Measurements from ENCODE around the gene SLAIN1.

SLAIN1 gene

DNA sequence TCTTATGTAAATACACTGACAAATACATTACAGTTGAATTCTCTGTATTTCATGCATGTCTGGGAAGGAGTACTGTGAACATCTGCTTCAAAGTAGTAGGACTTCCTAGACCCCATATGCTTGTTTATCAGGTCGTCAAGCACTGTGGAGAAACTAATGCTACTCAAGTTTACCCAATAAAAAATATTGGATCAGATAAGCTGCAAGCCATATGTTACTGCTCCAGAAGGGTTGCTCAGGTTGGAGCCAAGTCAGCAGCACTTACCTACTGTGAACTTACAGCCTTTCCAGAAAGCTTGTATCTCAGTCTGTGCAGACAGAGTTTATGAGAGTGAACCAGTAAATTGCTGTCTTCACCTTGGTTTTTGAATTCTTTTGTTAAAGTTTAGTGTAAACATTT lies 36.2 kb downstream of the SLAIN1 start:
- Histone ChIP-seq H3K9me3 (ENCODE audit: low read length) (no peaks in the 10 kb centered on the region), H3K27ac (ENCODE audit: low read depth, low read length) (no peak overlapping the region), H3K9ac (ENCODE audit: low read length) (no peak overlapping the region), H3K27me3 (ENCODE audit: control insufficient read depth in 1 of 2, insufficient read depth in 2 of 2, low read length in 2 of 2) (no peaks in the 10 kb centered on the region), H3K36me3 (ENCODE audit: insufficient read depth, low read length) (no peaks in the 10 kb centered on the region), H3K4me3 (ENCODE audit: low read depth in 1 of 2, low read length in 2 of 2) (no peak overlapping the region), H3K4me1 (ENCODE audit: insufficient read depth, low read length) (no peaks in the 10 kb centered on the region)

DNA sequence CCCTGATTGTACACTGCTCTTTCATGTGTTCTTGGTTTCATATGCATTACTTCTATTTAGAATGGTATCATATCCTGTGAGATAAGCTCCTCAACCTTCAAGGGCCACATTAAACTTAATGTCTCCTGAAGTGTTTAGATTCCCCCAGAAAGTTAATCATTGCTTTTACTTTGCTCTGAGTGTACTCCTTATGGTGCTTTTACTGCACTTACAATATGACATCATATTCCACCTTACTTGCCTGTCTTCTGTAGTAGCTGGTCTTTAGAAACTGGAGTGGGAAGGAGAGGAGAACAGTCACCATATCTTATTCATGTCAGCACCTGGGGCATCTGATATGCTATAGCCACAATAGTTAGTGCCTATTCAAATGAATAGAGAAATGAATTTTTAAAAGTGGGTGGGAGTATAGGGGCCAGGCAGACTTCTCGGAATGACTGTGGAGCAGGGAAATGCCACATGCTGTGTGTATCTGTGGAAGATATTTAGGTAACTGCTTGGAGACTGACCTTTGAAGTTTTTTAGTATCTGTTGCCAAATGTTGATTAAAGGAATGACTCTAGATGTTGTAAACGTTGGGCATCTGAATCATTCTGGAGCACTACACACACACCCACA lies 40.2 kb downstream of the SLAIN1 start:
- no peak overlapping the region for H3K9ac ChIP-seq (ENCODE audit: low read length)
- H3K4me3 ChIP-seq (ENCODE audit: low read depth in 1 of 2, low read length in 2 of 2) = no peak overlapping the region
- H3K9me3 ChIP-seq (ENCODE audit: low read length) = no peaks in the 10 kb centered on the region
- H3K4me1 ChIP-seq (ENCODE audit: insufficient read depth, low read length) = no peaks in the 10 kb centered on the region
- no peaks in the 10 kb centered on the region for H3K36me3 ChIP-seq (ENCODE audit: insufficient read depth, low read length)
- H3K27ac ChIP-seq (ENCODE audit: low read depth, low read length) = no peak overlapping the region
- no peaks in the 10 kb centered on the region for H3K27me3 ChIP-seq (ENCODE audit: control insufficient read depth in 1 of 2, insufficient read depth in 2 of 2, low read length in 2 of 2)

DNA sequence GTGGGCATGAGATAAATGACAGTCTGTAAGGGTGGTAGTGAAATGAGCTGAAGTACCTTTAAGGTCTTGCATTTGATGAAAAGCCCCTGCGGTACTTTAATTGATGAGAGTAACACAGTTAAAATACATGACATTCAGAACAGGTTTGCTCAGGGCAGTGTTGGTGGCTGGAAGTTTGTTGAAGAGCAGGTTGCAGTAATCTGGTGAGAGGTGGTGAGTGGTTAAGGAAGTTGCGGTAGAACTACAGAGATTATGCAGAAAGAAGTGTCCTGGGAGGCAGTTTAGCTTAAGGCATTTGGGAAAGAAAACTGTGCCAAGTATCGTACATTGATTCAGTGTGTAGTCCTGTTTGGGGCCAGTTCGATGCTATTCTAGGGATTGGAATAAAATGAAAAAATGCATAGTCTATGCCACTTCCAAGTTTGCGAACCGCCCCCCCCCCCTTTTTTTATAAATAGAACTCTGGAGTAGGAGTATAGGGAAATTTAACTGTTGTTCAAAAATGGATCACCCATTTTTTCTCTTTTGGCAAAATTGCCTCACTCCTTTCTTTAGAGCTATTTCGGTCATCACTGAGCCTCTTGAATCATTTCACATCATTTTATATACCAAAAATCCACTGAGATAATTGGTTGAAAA lies 42.7 kb downstream of the SLAIN1 start:
- Histone ChIP-seq H3K9me3 (ENCODE audit: low read length) (no peaks in the 10 kb centered on the region), H3K36me3 (ENCODE audit: insufficient read depth, low read length) (peaks cover 7% of the 10 kb centered on the region), H3K27me3 (ENCODE audit: control insufficient read depth in 1 of 2, insufficient read depth in 2 of 2, low read length in 2 of 2) (no peaks in the 10 kb centered on the region), H3K4me1 (ENCODE audit: insufficient read depth, low read length) (no peaks in the 10 kb centered on the region), H3K27ac (ENCODE audit: low read depth, low read length) (no peak overlapping the region), H3K4me3 (ENCODE audit: low read depth in 1 of 2, low read length in 2 of 2) (no peak overlapping the region), H3K9ac (ENCODE audit: low read length) (no peak overlapping the region)

DNA sequence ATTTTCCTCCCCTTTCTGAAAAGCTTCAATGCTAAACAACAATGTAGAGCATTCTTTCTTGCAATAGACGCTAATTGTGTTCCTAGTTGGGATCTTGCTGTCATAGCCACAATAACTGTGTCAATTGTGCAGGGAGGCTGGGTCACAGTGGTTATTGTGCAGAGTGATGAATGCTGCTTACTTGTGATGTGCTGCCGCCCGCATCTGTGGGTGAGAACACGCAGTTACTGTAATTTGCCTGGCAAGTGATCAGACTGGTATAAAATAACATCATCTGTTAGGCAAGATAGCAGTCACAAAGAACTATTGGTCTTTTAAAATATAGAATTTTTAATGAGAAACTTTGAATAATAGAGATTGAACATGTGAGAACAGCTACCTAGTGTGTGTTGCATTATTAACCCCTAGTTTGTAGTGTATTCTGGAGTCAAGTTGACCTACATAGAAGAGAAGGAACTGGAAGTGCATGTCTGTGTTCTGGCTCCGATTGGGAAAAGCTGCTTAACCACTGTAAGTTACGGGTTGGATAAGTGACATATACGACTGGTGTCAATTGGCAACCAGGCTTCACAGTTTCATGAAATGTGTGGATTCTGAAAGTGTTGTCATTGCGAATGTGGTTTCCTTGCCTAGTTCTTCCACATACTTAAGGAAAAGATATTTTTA lies 43.6 kb downstream of the SLAIN1 start:
- no peak overlapping the region for H3K4me3 ChIP-seq (ENCODE audit: low read depth in 1 of 2, low read length in 2 of 2)
- H3K9me3 ChIP-seq (ENCODE audit: low read length) = no peaks in the 10 kb centered on the region
- H3K4me1 ChIP-seq (ENCODE audit: insufficient read depth, low read length) = no peaks in the 10 kb centered on the region
- no peaks in the 10 kb centered on the region for H3K27me3 ChIP-seq (ENCODE audit: control insufficient read depth in 1 of 2, insufficient read depth in 2 of 2, low read length in 2 of 2)
- no peak overlapping the region for H3K27ac ChIP-seq (ENCODE audit: low read depth, low read length)
- peaks cover 7% of the 10 kb centered on the region for H3K36me3 ChIP-seq (ENCODE audit: insufficient read depth, low read length)
- H3K9ac ChIP-seq (ENCODE audit: low read length) = no peak overlapping the region

DNA sequence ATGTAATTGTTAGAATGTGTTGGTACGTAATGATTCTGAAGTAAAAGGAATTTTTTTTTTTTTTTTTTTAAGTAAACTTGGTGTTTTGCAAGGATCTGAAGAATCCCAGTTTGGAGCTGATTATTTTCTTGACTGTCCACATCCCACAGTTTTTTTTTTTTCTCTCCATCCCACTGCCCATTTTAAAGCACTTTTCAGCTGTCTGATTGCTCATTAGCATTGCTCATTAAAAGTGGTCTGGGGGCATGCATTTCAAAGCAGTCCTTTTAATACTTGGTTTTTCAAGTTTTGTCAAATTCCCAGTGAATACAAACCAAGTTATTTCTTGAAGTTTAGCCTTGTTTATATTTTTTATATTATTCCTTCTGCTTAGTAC lies 44.1 kb downstream of the SLAIN1 start:
- H3K9ac ChIP-seq (ENCODE audit: low read length) = no peak overlapping the region
- H3K4me1 ChIP-seq (ENCODE audit: insufficient read depth, low read length) = no peaks in the 10 kb centered on the region
- no peaks in the 10 kb centered on the region for H3K27me3 ChIP-seq (ENCODE audit: control insufficient read depth in 1 of 2, insufficient read depth in 2 of 2, low read length in 2 of 2)
- H3K27ac ChIP-seq (ENCODE audit: low read depth, low read length) = no peak overlapping the region
- no peak overlapping the region for H3K4me3 ChIP-seq (ENCODE audit: low read depth in 1 of 2, low read length in 2 of 2)
- H3K36me3 ChIP-seq (ENCODE audit: insufficient read depth, low read length) = peaks cover 7% of the 10 kb centered on the region
- H3K9me3 ChIP-seq (ENCODE audit: low read length) = no peaks in the 10 kb centered on the region

DNA sequence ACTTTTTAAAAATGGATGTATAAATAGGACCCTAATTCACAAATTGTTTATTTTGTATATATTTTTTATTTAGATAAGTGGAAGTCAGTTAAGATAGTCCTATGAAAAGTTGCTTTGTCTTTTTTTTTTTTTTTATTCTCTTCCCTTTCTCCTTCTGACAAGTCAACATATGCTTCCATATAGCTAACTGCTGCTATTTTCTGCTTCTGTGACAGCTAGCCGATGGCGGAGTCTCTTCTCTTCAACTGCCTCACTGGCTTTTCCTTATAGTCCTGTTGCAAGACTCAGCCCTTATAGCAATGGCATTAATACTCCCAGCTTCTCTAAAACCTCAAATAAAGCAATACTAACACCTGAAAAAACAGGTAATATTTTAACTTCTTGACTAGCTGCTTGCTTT lies 45.3 kb downstream of the SLAIN1 start:
- Histone ChIP-seq H3K27ac (ENCODE audit: low read depth, low read length) (no peak overlapping the region), H3K4me3 (ENCODE audit: low read depth in 1 of 2, low read length in 2 of 2) (no peak overlapping the region), H3K36me3 (ENCODE audit: insufficient read depth, low read length) (peaks cover 11% of the 10 kb centered on the region), H3K27me3 (ENCODE audit: control insufficient read depth in 1 of 2, insufficient read depth in 2 of 2, low read length in 2 of 2) (no peaks in the 10 kb centered on the region), H3K9me3 (ENCODE audit: low read length) (no peaks in the 10 kb centered on the region), H3K4me1 (ENCODE audit: insufficient read depth, low read length) (no peaks in the 10 kb centered on the region), H3K9ac (ENCODE audit: low read length) (no peak overlapping the region)

DNA sequence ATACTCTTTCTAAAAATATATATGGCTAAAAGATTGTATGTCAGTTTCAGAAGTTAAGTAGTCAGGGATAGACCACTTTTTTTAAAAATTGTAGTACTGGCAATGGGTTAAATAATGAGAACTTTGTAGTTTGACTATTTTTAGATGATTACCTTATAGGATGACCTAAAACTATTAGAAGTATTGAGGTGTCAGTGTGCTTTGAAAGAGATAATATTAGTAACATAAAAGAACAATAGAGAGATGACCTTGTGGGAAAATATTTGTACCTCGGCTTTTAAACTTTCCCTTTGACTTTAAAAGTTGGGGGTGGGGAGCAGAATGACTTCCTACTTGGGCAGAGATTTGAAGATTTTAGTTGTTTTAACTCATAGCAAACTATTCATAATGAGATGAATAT lies 48.3 kb downstream of the SLAIN1 start:
- Histone ChIP-seq H3K4me3 (ENCODE audit: low read depth in 1 of 2, low read length in 2 of 2) (no peak overlapping the region), H3K9me3 (ENCODE audit: low read length) (no peaks in the 10 kb centered on the region), H3K27ac (ENCODE audit: low read depth, low read length) (no peak overlapping the region), H3K4me1 (ENCODE audit: insufficient read depth, low read length) (no peaks in the 10 kb centered on the region), H3K27me3 (ENCODE audit: control insufficient read depth in 1 of 2, insufficient read depth in 2 of 2, low read length in 2 of 2) (no peaks in the 10 kb centered on the region), H3K36me3 (ENCODE audit: insufficient read depth, low read length) (peaks cover 11% of the 10 kb centered on the region), H3K9ac (ENCODE audit: low read length) (no peak overlapping the region)

DNA sequence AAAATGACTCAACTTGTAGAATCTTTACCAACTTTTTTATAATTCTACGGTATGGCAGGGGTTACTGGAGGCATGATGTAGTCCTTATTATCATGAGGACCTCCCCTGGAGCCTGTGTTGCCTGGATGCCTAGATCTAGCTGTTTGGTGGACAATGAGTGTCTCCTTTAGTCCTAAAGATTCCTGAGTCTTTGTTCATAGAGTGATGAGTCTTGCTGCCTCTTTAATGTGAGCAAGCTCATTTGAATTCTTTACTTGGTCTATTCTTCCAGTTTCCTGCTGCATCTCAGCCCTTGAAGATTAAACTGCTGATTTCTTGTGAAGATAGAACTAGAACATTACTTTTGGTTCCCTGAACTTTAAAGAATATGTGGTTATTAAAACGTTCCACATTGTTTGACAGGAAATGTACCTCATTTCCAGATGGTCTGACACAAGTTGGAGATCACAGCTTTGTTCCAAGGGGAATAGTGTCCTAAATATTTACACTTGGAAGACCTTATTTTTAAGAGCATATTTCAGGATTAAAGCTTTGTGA lies 51.9 kb downstream of the SLAIN1 start:
- Histone ChIP-seq H3K27ac (ENCODE audit: low read depth, low read length) (no peak overlapping the region), H3K36me3 (ENCODE audit: insufficient read depth, low read length) (peaks cover 10% of the 10 kb centered on the region), H3K9ac (ENCODE audit: low read length) (no peak overlapping the region), H3K9me3 (ENCODE audit: low read length) (no peaks in the 10 kb centered on the region), H3K27me3 (ENCODE audit: control insufficient read depth in 1 of 2, insufficient read depth in 2 of 2, low read length in 2 of 2) (no peaks in the 10 kb centered on the region), H3K4me3 (ENCODE audit: low read depth in 1 of 2, low read length in 2 of 2) (no peak overlapping the region), H3K4me1 (ENCODE audit: insufficient read depth, low read length) (peaks cover 4% of the 10 kb centered on the region)

DNA sequence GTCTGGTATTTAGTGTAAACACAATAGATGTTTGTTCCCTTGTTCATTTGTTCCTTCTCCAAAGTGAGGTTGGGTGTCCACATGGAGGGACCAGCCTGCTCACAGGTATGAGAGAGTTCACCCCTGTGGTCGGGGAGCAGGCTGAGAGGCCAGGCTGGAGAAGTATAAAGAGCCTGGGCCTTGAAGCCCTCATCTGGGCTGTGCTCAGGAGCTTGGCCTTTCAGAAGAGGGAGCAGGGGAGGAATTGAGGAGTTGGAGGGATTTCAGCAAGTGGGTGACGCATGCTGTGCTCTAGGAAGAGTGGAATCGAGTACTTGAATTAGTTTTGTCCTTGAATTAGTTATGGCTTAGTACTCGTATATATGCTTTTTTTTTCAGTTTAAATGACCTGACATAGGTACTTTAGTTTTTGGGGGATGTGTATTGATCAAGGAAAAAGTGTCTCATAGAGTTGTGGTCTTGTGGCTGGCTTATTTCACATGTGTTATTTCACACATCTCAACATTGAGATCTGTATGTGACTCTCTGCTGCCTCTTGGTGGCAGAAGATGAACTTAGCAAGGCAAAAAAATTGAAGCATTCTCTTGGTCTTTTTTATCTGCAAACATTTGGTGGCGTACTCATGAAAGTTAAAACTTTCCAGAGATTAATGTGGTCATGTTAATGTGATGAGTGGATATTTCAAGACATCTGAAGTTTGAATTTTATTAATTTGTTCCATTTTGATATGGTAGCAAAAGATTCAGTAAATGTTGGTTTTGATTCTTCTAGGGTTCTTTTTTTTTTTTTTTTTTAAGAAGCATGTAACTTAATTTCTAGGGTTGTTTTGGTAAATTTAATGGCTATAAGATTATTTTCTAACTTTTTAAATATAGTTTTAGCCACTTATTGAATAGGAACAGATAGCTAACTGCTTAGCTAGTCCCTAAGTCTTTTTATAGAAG lies 54.3 kb downstream of the SLAIN1 start:
- no peak overlapping the region for H3K27ac ChIP-seq (ENCODE audit: low read depth, low read length)
- H3K4me3 ChIP-seq (ENCODE audit: low read depth in 1 of 2, low read length in 2 of 2) = no peak overlapping the region
- H3K4me1 ChIP-seq (ENCODE audit: insufficient read depth, low read length) = peaks cover 4% of the 10 kb centered on the region
- H3K36me3 ChIP-seq (ENCODE audit: insufficient read depth, low read length) = peaks cover 5% of the 10 kb centered on the region
- H3K9me3 ChIP-seq (ENCODE audit: low read length) = no peaks in the 10 kb centered on the region
- H3K9ac ChIP-seq (ENCODE audit: low read length) = no peak overlapping the region
- H3K27me3 ChIP-seq (ENCODE audit: control insufficient read depth in 1 of 2, insufficient read depth in 2 of 2, low read length in 2 of 2) = no peaks in the 10 kb centered on the region

DNA sequence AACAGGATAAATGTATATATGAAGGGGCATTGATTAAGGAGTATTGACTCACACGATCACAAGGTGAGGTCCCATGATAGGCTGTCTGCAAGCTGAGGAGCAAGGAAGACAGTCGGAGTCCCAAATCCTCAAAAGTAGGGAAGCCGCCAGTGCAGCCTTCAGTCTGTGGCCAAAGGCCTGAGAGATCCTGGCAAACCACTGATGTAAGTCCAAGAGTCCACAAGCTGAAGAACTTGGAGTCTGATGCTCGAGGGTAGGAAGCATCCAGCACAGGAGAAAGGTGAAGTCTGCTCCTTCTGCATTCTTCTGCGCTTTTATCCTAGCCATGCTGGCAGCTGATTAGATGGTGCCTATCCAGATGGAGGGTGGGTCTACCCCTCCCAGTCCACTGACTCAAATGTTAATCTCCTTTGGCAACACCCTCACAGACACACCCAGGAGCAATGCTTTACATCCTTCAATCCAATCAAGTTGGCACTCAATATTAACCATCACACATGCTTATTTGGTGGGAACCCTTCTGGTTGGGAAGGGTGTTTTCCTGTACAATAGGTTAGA lies 55.1 kb downstream of the SLAIN1 start:
- H3K9ac ChIP-seq (ENCODE audit: low read length) = no peak overlapping the region
- no peaks in the 10 kb centered on the region for H3K27me3 ChIP-seq (ENCODE audit: control insufficient read depth in 1 of 2, insufficient read depth in 2 of 2, low read length in 2 of 2)
- H3K4me1 ChIP-seq (ENCODE audit: insufficient read depth, low read length) = peaks cover 4% of the 10 kb centered on the region
- H3K9me3 ChIP-seq (ENCODE audit: low read length) = no peaks in the 10 kb centered on the region
- no peaks in the 10 kb centered on the region for H3K36me3 ChIP-seq (ENCODE audit: insufficient read depth, low read length)
- H3K27ac ChIP-seq (ENCODE audit: low read depth, low read length) = no peak overlapping the region
- H3K4me3 ChIP-seq (ENCODE audit: low read depth in 1 of 2, low read length in 2 of 2) = no peak overlapping the region

DNA sequence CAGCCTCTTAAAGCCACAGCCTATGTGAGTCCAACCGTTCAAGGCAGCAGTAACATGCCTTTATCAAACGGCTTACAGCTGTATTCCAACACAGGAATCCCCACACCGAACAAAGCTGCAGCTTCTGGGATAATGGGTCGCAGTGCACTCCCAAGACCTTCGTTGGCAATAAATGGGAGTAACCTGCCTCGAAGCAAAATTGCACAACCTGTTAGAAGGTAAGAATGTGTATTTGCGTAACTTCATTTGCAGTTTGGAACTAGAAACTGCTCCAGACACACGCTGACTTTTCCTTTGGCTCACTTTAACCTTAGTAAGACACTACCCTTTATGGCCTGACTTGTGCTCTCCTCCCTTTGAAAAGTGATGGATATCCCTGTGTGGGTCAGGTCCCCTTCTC lies 63.4 kb downstream of the SLAIN1 start:
- H3K4me3 ChIP-seq (ENCODE audit: low read depth in 1 of 2, low read length in 2 of 2) = no peak overlapping the region
- H3K9me3 ChIP-seq (ENCODE audit: low read length) = no peaks in the 10 kb centered on the region
- H3K9ac ChIP-seq (ENCODE audit: low read length) = no peak overlapping the region
- H3K27ac ChIP-seq (ENCODE audit: low read depth, low read length) = no peak overlapping the region
- no peaks in the 10 kb centered on the region for H3K4me1 ChIP-seq (ENCODE audit: insufficient read depth, low read length)
- no peaks in the 10 kb centered on the region for H3K27me3 ChIP-seq (ENCODE audit: control insufficient read depth in 1 of 2, insufficient read depth in 2 of 2, low read length in 2 of 2)
- peaks cover 10% of the 10 kb centered on the region for H3K36me3 ChIP-seq (ENCODE audit: insufficient read depth, low read length)

All from muscle layer of colon (tissue), 2 donors.